ENCODE results near the gene RYR2. TPM values are rescaled to one million over a fixed set of nuclear protein-coding genes. Genes with fewer than 3 reads are reported as not detected.

The RYR2 gene
- total and polyA plus RNA-seq, 7 donors, result under 0.01 to 22.4 (median 6.1) TPM

DNA sequence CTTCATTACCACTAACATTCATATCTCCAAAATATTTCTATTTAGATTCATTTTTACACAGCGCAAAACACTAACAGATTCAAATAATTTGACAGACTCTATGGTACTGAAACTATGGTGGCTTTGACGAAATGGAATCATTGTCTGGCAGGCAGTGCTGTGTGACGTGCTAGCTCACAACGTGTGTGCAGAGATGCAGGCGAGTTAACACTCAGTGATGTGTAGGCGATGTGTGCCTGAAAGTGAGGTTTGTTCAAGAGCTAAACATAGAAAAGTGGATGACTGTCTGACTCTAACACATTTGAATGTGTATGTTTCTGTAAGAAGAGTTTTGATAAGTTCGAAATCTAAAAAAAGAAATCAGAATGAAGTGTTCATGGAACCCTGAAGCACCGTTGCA lies 97.7 kb downstream of the RYR2 start:
- WGBS, 2 donors, result 77 to 87% methylated on average over 8 of the region's 8 CpGs
- peaks cover 0 to 40% (median 33%) of the 10 kb centered on the region in 4 donors for H3K4me1 ChIP-seq
- peak overlapping the region in 2 of 4 donors; percentile 16 to 78 for H3K27ac ChIP-seq
- no peaks in the 10 kb centered on the region for H3K9me3 ChIP-seq
- intact Hi-C loops (cut with DNase I), result no loop called here
- no peak for DNase-seq
- H3K4me3 ChIP-seq, result no peak overlapping the region
- H3K27me3 ChIP-seq, result no peaks in the 10 kb centered on the region
- no peaks in the 10 kb centered on the region for H3K36me3 ChIP-seq
- TF ChIP-seq, protein P1, sequence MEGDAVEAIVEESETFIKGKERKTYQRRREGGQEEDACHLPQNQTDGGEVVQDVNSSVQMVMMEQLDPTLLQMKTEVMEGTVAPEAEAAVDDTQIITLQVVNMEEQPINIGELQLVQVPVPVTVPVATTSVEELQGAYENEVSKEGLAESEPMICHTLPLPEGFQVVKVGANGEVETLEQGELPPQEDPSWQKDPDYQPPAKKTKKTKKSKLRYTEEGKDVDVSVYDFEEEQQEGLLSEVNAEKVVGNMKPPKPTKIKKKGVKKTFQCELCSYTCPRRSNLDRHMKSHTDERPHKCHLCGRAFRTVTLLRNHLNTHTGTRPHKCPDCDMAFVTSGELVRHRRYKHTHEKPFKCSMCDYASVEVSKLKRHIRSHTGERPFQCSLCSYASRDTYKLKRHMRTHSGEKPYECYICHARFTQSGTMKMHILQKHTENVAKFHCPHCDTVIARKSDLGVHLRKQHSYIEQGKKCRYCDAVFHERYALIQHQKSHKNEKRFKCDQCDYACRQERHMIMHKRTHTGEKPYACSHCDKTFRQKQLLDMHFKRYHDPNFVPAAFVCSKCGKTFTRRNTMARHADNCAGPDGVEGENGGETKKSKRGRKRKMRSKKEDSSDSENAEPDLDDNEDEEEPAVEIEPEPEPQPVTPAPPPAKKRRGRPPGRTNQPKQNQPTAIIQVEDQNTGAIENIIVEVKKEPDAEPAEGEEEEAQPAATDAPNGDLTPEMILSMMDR (IDR thresholded peaks at IDR 0.05), result no peak
- no peak for TF ChIP-seq POLR2AphosphoS5 (IDR thresholded peaks at IDR 0.05)
- TF ChIP-seq EP300 (IDR thresholded peaks at IDR 0.05), result no peak
- TF ChIP-seq POLR2A (IDR thresholded peaks at IDR 0.05), result no peak

DNA sequence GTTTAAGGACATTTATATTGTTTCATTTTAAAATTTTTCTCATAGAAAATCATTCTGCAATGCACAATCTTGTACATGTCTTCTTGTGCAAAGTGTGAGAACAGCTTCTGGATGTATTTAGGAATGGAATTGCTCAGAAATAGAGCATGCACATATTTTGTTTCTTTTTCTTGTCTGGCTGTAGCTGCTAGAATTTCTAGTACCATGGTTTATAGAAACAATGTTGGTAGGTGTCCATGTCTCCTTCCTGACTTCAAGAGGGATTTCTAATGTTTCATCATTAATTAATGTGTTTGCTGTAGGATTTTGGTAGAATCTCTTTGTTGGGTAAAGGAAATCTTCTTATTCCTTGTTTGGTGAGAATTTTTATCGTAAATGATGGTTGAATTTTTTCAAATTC lies 99.0 kb downstream of the RYR2 start:
- WGBS, 2 donors, result 69 to 72% methylated on average over 1 of the region's 1 CpG
- intact Hi-C loops (cut with DNase I), result no loop called here
- no peak for DNase-seq
- no peaks in the 10 kb centered on the region for H3K36me3 ChIP-seq
- no peaks in the 10 kb centered on the region for H3K9me3 ChIP-seq
- TF ChIP-seq, protein P1 (IDR thresholded peaks at IDR 0.05), result no peak
- TF ChIP-seq POLR2A (IDR thresholded peaks at IDR 0.05) (no peak), POLR2AphosphoS5 (IDR thresholded peaks at IDR 0.05) (no peak), EP300 (IDR thresholded peaks at IDR 0.05) (no peak)
- no peak overlapping the region for H3K4me3 ChIP-seq
- peak overlapping the region; percentile 54 to 78 (median 70) for H3K27ac ChIP-seq
- H3K27me3 ChIP-seq, result no peaks in the 10 kb centered on the region
- H3K4me1 ChIP-seq, result peaks cover 0 to 51% (median 45%) of the 10 kb centered on the region in 4 donors

DNA sequence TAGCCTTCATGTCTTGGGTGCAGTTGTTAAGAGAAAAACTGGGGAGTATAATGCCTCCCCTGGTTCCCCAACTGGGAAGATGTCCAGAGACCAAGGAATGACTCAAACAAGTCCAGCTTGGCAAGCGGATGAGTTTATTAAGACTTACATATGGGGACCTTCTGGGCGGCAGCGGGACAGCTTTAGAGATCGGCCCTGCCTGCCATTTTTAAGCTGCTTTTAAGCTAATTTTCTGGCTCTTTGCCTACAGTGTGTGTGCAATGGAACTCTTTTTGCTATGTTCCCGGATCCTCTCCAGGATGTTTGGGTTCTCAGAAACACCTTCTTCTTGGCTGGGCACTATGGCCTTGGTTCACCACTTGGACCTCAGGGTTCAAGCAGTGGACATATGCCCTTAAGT lies 99.5 kb downstream of the RYR2 start:
- no peaks in the 10 kb centered on the region for H3K36me3 ChIP-seq

DNA sequence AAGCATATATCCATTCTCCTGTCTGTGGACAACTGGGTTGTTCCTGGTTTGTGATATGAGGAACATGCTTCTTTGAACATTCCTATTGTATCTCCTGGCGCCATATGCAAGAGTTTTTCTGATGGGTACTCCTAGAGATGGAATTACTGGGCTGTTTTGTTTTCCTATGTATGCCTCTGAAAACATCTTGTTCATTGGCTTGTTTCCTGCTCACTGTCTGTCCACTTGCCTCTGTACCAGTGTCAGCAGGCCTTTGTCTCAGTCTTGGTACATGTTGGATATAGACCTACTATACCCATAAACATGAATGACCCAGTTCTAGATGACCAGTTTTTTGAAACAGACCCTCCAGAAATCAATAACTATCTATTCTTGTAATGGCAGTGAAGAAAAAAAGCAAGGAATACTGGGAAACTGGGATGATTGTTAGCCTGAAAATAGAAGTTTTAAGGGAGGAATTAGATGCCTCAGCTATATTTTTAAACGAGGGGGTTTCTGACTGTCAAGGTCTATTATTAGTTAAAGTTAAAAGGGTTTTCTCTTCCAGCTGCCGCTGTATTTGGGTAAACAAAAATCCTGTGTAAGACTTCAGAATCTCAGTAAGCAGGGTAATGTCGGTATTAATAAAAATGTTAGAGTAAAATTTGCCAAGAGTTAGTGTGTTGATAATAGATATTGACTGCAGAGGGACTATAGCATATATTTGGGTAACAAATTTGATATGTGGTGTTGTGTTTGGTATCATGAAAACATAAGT lies 103.6 kb downstream of the RYR2 start:
- H3K27me3 ChIP-seq, result no peaks in the 10 kb centered on the region
- TF ChIP-seq POLR2AphosphoS5 (IDR thresholded peaks at IDR 0.05) (no peak), EP300 (IDR thresholded peaks at IDR 0.05) (no peak), POLR2A (IDR thresholded peaks at IDR 0.05) (no peak)
- TF ChIP-seq, protein P1 (IDR thresholded peaks at IDR 0.05), result no peak
- no peak for DNase-seq
- intact Hi-C loops (cut with DNase I), result no loop called here
- H3K27ac ChIP-seq, result peak overlapping the region in 3 of 4 donors; percentile 59 to 78 (median 66)
- H3K9me3 ChIP-seq, result no peaks in the 10 kb centered on the region
- 73 to 75% methylated on average over 4 of the region's 4 CpGs for WGBS, 2 donors
- no peak overlapping the region for H3K4me3 ChIP-seq
- no peaks in the 10 kb centered on the region for H3K36me3 ChIP-seq
- peaks cover 0 to 79% (median 61%) of the 10 kb centered on the region in 4 donors for H3K4me1 ChIP-seq

More for the DNA sequence above, 99.5 kb downstream of the RYR2 start:
- 75 to 86% methylated on average over 5 of the region's 5 CpGs for WGBS, 2 donors
- H3K9me3 ChIP-seq, result no peaks in the 10 kb centered on the region
- no peak for DNase-seq
- TF ChIP-seq POLR2AphosphoS5 (IDR thresholded peaks at IDR 0.05), result peak in 1 of 4 donors; percentile 12
- TF ChIP-seq, protein P1 (IDR thresholded peaks at IDR 0.05), result no peak
- H3K27ac ChIP-seq, result peak overlapping the region; percentile 54 to 78 (median 70)
- intact Hi-C loops (cut with DNase I), result no loop called here
- no peak overlapping the region for H3K4me3 ChIP-seq
- peaks cover 0 to 57% (median 49%) of the 10 kb centered on the region in 4 donors for H3K4me1 ChIP-seq
- no peaks in the 10 kb centered on the region for H3K27me3 ChIP-seq
